Mucosa of descending colon (tissue), 3 donors: ENCODE data around the gene MATN3. TPM values are rescaled to one million over a fixed set of nuclear protein-coding genes. Genes with fewer than 3 reads are reported as not detected.

Experiments
- ATAC-seq: fragments of 200-7000 bp; cut with Tn5 transposase; one replicate; pipeline ENCODE4 v1.9.1; 2020; ENCODE audit warnings: mild to moderate bottlenecking, moderate library complexity
- DNase-seq, 3 donors: peaks; one replicate each; pipeline ENCODE4 v3.0.0-alpha.2; 2020
- H3K36me3 ChIP-seq: fragments of 200-600 bp; one replicate; pipeline ENCODE4 v1.8.0; 2021; ENCODE audit warnings: low read depth, mild to moderate bottlenecking
- H3K4me1 ChIP-seq: fragments of 200-600 bp; one replicate; pipeline ENCODE4 v1.8.0; 2021; ENCODE audit warnings: low read depth, mild to moderate bottlenecking
- H3K4me3 ChIP-seq: fragments of 200-600 bp; one replicate; pipeline ENCODE4 v1.8.0; 2021; ENCODE audit warnings: mild to moderate bottlenecking
- H3K9me3 ChIP-seq: fragments of 200-600 bp; one replicate; pipeline ENCODE4 v1.8.0; 2021; ENCODE audit warnings: mild to moderate bottlenecking
- CTCF ChIP-seq: fragments of 200-600 bp; IDR thresholded peaks from one replicate; pipeline ENCODE4 v1.8.0; 2022; ENCODE audit warnings: antibody characterized with exemption, mild to moderate bottlenecking
- intact Hi-C, 2 donors: fragments of 100-400 bp; cut with DNase I in 1 of 2; cut with micrococcal nuclease in 1 of 2; formaldehyde crosslinking; loops; one replicate each; pipeline versions ENCODE4 v1.11.0 to v1.11.1; 2022; cut with DNase I, micrococcal nuclease
- total RNA-seq, 3 donors: library from RNA; stranded (reverse); fragmentation: NEBNext Ultra II Directional in 2 of 3; extraction: Animal tissue kit (Norgen Biotek cat#: 25700) in 2 of 3; gene quantifications; one replicate each; pipeline versions ENCODE4 v1.2.1 to v1.2.4, GENCODE V29; 2021 to 2023
- donor health status: DM: no; HTN: no; CAD: no; lungs with moderate emphysema.
- donor health status: DM: no; HTN: no; CAD: no.
- donor health status: DM: no; HTN: yes; CAD: no.

The MATN3 gene
- total RNA-seq, 3 donors from 2014 or later = 0.70 to 0.89 TPM; not detected in 1

GRCh38 chr2:20034821-20035220 is 22.4 kb upstream of the MATN3 start:
- Histone ChIP-seq H3K9me3 (no peaks in the 10 kb centered on the region), H3K4me1 (peaks cover 3% of the 10 kb centered on the region), H3K4me3 (no peak overlapping the region), H3K36me3 (no peaks in the 10 kb centered on the region)
- ATAC-seq = no peak
- intact Hi-C loops = no loop called here
- no peak for TF ChIP-seq CTCF
- no peak for DNase-seq

- intact Hi-C loops = no loop called here
- peaks cover 3% of the 10 kb centered on the region for H3K4me1 ChIP-seq
- ATAC-seq (no peak), DNase-seq (no peak)
- H3K9me3 ChIP-seq = no peaks in the 10 kb centered on the region
- no peak overlapping the region for H3K4me3 ChIP-seq
- no peak for TF ChIP-seq CTCF
- H3K36me3 ChIP-seq = no peaks in the 10 kb centered on the region
These were observed 21.8 kb upstream of the MATN3 start for GRCh38 chr2:20034218-20034617.

GRCh38 chr2:20033322-20033721 is 20.9 kb upstream of the MATN3 start:
- Histone ChIP-seq H3K9me3 (no peaks in the 10 kb centered on the region), H3K36me3 (no peaks in the 10 kb centered on the region), H3K4me3 (no peak overlapping the region), H3K4me1 (peaks cover 3% of the 10 kb centered on the region)
- DNase-seq (no peak), ATAC-seq (no peak)
- intact Hi-C loops = no loop called here
- no peak for TF ChIP-seq CTCF

GRCh38 chr2:20030224-20030623 is 17.8 kb upstream of the MATN3 start:
- Histone ChIP-seq H3K36me3 (no peaks in the 10 kb centered on the region), H3K4me3 (no peak overlapping the region), H3K9me3 (no peaks in the 10 kb centered on the region), H3K4me1 (peaks cover 10% of the 10 kb centered on the region)
- no peak for DNase-seq
- no peak for TF ChIP-seq CTCF
- no peak for ATAC-seq
- intact Hi-C loops = no loop called here

- DNase-seq = no peak
- peak; percentile 42 for ATAC-seq
- intact Hi-C loops = no loop called here
- TF ChIP-seq CTCF = no peak
- no peaks in the 10 kb centered on the region for H3K9me3 ChIP-seq
- peaks cover 10% of the 10 kb centered on the region for H3K4me1 ChIP-seq
- no peaks in the 10 kb centered on the region for H3K36me3 ChIP-seq
- no peak overlapping the region for H3K4me3 ChIP-seq
These were observed 15.4 kb upstream of the MATN3 start for GRCh38 chr2:20027705-20028434.

- ATAC-seq = peak; percentile 97
- Histone ChIP-seq H3K36me3 (no peaks in the 10 kb centered on the region), H3K4me3 (no peak overlapping the region), H3K4me1 (peaks cover 10% of the 10 kb centered on the region), H3K9me3 (no peaks in the 10 kb centered on the region)
- TF ChIP-seq CTCF = no peak
- intact Hi-C loops = no loop called here
- DNase-seq = peak in 1 of 3 donors; percentile 59
These were observed 14.8 kb upstream of the MATN3 start for GRCh38 chr2:20027260-20027677.
